PFSK-1 (cell line): Measurements from ENCODE around the gene SLC2A8.

Source experiments
- FOXP2 ChIP-seq: optimal IDR thresholded peaks from 2 replicates; pipeline ENCODE3; 2011; ENCODE audit warnings: borderline replicate concordance, control low read depth, inconsistent platforms; ENCODE audit not compliant: insufficient read depth; ENCODE audit errors: extremely low read length, extremely low read depth
- POLR2AphosphoS5 ChIP-seq: IDR thresholded peaks from 2 replicates; pipeline ENCODE4 v1.6.1; 2012; ENCODE audit warnings: low read depth, mild to moderate bottlenecking, control low read depth, low read length, moderate library complexity
- REST ChIP-seq, 2 experiments: IDR thresholded peaks; 2 replicates each; pipeline versions ENCODE4 v1.6.1 to v1.8.0; 2011 to 2012; ENCODE audit warnings: low read depth in 2 of 2, low read length in 2 of 2, control low read depth in 1 of 2, inconsistent platforms in 1 of 2, mild to moderate bottlenecking in 1 of 2, moderate library complexity in 1 of 2; ENCODE audit not compliant: insufficient read depth in 1 of 2
- SIN3A ChIP-seq: IDR thresholded peaks from 2 replicates; pipeline ENCODE4 v1.6.1; 2012; ENCODE audit warnings: mild to moderate bottlenecking, low read length, moderate library complexity, borderline replicate concordance; ENCODE audit not compliant: insufficient read depth
- TAF1 ChIP-seq: IDR thresholded peaks from 2 replicates; pipeline ENCODE4 v1.6.1; 2012; ENCODE audit warnings: low read length, control low read depth, borderline replicate concordance; ENCODE audit not compliant: insufficient read depth

The SLC2A8 gene

GRCh38 chr9:127351182-127352166 lies 45.5 kb upstream of the SLC2A8 start:
- TF ChIP-seq POLR2AphosphoS5 (no peak), TAF1 (no peak), SIN3A (no peak), FOXP2 (no peak), REST (IDR thresholded peaks at IDR 0.05; ENCODE audit: insufficient read depth in 1 of 2, low read depth in 2 of 2, low read length in 2 of 2) (no peak)

- TF ChIP-seq FOXP2 = no peak
Observed at GRCh38 chr9:127353882-127354281, 43.1 kb upstream of the SLC2A8 start.

GRCh38 chr9:127356906-127357305 lies 40.1 kb upstream of the SLC2A8 start:
- TF ChIP-seq FOXP2 (no peak), POLR2AphosphoS5 (no peak), TAF1 (no peak), REST (IDR thresholded peaks at IDR 0.05; ENCODE audit: insufficient read depth in 1 of 2, low read depth in 2 of 2, low read length in 2 of 2) (no peak), SIN3A (no peak)

GRCh38 chr9:127358023-127358535 lies 38.9 kb upstream of the SLC2A8 start:
- TF ChIP-seq FOXP2 (no peak), TAF1 (no peak), REST (IDR thresholded peaks at IDR 0.05; ENCODE audit: insufficient read depth in 1 of 2, low read depth in 2 of 2, low read length in 2 of 2) (no peak), POLR2AphosphoS5 (no peak), SIN3A (no peak)

- no peak for TF ChIP-seq TAF1
- no peak for TF ChIP-seq SIN3A
- TF ChIP-seq POLR2AphosphoS5 = no peak
- no peak for TF ChIP-seq FOXP2
- TF ChIP-seq REST (IDR thresholded peaks at IDR 0.05; ENCODE audit: insufficient read depth in 1 of 2, low read depth in 2 of 2, low read length in 2 of 2) = no peak
Observed at GRCh38 chr9:127358770-127359169, 38.2 kb upstream of the SLC2A8 start.
